H1 (cell line): ENCODE data around the gene CACFD1. TPM values are rescaled to one million over a fixed set of nuclear protein-coding genes. Genes with fewer than 3 reads are reported as not detected.

ENCODE experiments used
- CTCF ChIA-PET: fragments of 300-600 bp; sonication (Branson Sonifier 250); formaldehyde crosslinking; loops from one replicate; lab custom pipeline; 2021; ENCODE audit not compliant: partially characterized antibody; lab: Charles Lee
- POLR2A ChIA-PET: fragments of 300-600 bp; sonication (Branson Sonifier 250); formaldehyde crosslinking; loops from one replicate; lab custom pipeline; 2021; ENCODE audit warnings: inconsistent platforms; ENCODE audit not compliant: partially characterized antibody; lab: Charles Lee
- DNase-seq, 2 experiments: peaks; one replicate each; pipeline versions ENCODE4 v3.0.0 to v3.0.0-alpha.2; 2010 to 2022; ENCODE audit warnings: low spot score in 2 of 2, low read depth in 1 of 2, mixed read lengths in 1 of 2
- FAIRE-seq: peaks from 2 replicates; lab custom pipeline; 2011; peaks lifted over from hg19 to GRCh38; lab: Jason Lieb, UNC
- H2AFZ ChIP-seq: 2 replicates; pipeline ENCODE4 v1.8.1; 2012; ENCODE audit warnings: low read length, inconsistent platforms
- H2AK5ac ChIP-seq: 2 replicates; pipeline ENCODE4 v1.6.1; 2013; ENCODE audit warnings: low read depth, low read length
- H2BK120ac ChIP-seq: replicated peaks from 2 replicates; pipeline ENCODE3; 2013; ENCODE audit warnings: low read depth, low read length, inconsistent platforms
- H2BK12ac ChIP-seq: 2 replicates; pipeline ENCODE4 v1.6.1; 2013; ENCODE audit warnings: low read depth, low read length
- H2BK15ac ChIP-seq: 2 replicates; pipeline ENCODE4 v1.6.1; 2013; ENCODE audit warnings: low read length
- H2BK20ac ChIP-seq: 2 replicates; pipeline ENCODE4 v1.6.1; 2013; ENCODE audit warnings: low read length
- H2BK5ac ChIP-seq: 2 replicates; pipeline ENCODE4 v1.6.1; 2013; ENCODE audit warnings: low read depth, low read length
- H3K14ac ChIP-seq: 2 replicates; pipeline ENCODE4 v1.6.1; 2013; ENCODE audit warnings: inconsistent platforms; ENCODE audit not compliant: insufficient read length
- H3K18ac ChIP-seq: 2 replicates; pipeline ENCODE4 v1.6.1; 2013; ENCODE audit warnings: low read length; ENCODE audit errors: extremely low read depth
- H3K23ac ChIP-seq: 2 replicates; pipeline ENCODE4 v1.6.1; 2013; ENCODE audit warnings: inconsistent platforms; ENCODE audit not compliant: insufficient read length
- H3K23me2 ChIP-seq: 2 replicates; pipeline ENCODE4 v1.6.1; 2013; ENCODE audit warnings: low read depth, low read length
- H3K27ac ChIP-seq: 2 replicates; pipeline ENCODE4 v1.6.1; 2011; ENCODE audit warnings: low read depth, low read length, inconsistent platforms
- H3K27me3 ChIP-seq, 4 experiments: replicated peaks in 1 of 4; 1 replicate in 1 of 4; 2 replicates in 3 of 4; pipeline versions ENCODE4 v1.6.1 to v1.8.1; 2011 to 2013; ENCODE audit warnings: low read length in 3 of 4, mild to moderate bottlenecking in 3 of 4, inconsistent platforms in 2 of 4, mixed read lengths in 2 of 4, moderate library complexity in 1 of 4; ENCODE audit not compliant: control insufficient read depth in 3 of 4, insufficient read depth in 3 of 4; ENCODE audit errors: extremely low read depth in 1 of 4
- H3K36me3 ChIP-seq, 4 experiments: 2 replicates each; pipeline versions ENCODE4 v1.6.1 to v1.8.1; 2011 to 2013; ENCODE audit warnings: mild to moderate bottlenecking in 4 of 4, low read length in 3 of 4, moderate library complexity in 2 of 4, control low read depth in 1 of 4, inconsistent platforms in 1 of 4; ENCODE audit not compliant: insufficient read depth in 4 of 4, control insufficient read depth in 2 of 4
- H3K4ac ChIP-seq: replicated peaks from 2 replicates; pipeline ENCODE3; 2013; ENCODE audit warnings: low read length, low read depth, mixed read lengths, inconsistent platforms; ENCODE audit not compliant: insufficient read length
- H3K4me1 ChIP-seq, 4 experiments: replicated peaks in 1 of 4; 1 replicate in 1 of 4; 2 replicates in 3 of 4; pipeline versions ENCODE4 v1.6.1 to v1.8.1; 2011 to 2013; ENCODE audit warnings: low read length in 3 of 4, inconsistent platforms in 2 of 4, mixed read lengths in 1 of 4; ENCODE audit not compliant: insufficient read depth in 4 of 4, control insufficient read depth in 3 of 4
- H3K4me2 ChIP-seq, 2 experiments: 2 replicates each; pipeline versions ENCODE4 v1.6.1 to v1.8.1; 2011 to 2013; ENCODE audit warnings: low read depth in 2 of 2, low read length in 2 of 2, control low read depth in 1 of 2, inconsistent platforms in 1 of 2, mild to moderate bottlenecking in 1 of 2; ENCODE audit not compliant: insufficient read depth in 1 of 2
- H3K4me3 ChIP-seq, 4 experiments: fragments of 200-600, 300-600 bp in 1 of 4; sonication (generic), shearing (Covaris generic), sonication (Bioruptor Twin) in 1 of 4; 2 replicates each; pipeline versions ENCODE4 v1.5.1 to v1.8.1; 2011 to 2016; ENCODE audit warnings: low read length in 4 of 4, low read depth in 3 of 4, control low read depth in 2 of 4, inconsistent platforms in 2 of 4, mild to moderate bottlenecking in 2 of 4, mixed read lengths in 1 of 4, moderate library complexity in 1 of 4; ENCODE audit not compliant: insufficient read depth in 2 of 4; ENCODE audit errors: extremely low read depth in 1 of 4
- H3K56ac ChIP-seq: replicated peaks from 2 replicates; pipeline ENCODE3; 2013; ENCODE audit warnings: low read depth, mild to moderate bottlenecking, mixed read lengths, low read length, inconsistent platforms; ENCODE audit not compliant: insufficient read length
- H3K79me1 ChIP-seq: 2 replicates; pipeline ENCODE4 v1.6.1; 2013; ENCODE audit warnings: low read depth, low read length, control low read depth
- H3K79me2 ChIP-seq, 2 experiments: 2 replicates each; pipeline versions ENCODE4 v1.6.1 to v1.8.1; 2012 to 2013; ENCODE audit warnings: low read length in 2 of 2, mild to moderate bottlenecking in 2 of 2, inconsistent platforms in 1 of 2; ENCODE audit not compliant: insufficient read depth in 2 of 2, control insufficient read depth in 1 of 2
- H3K9ac ChIP-seq, 4 experiments: replicated peaks in 1 of 4; 1 replicate in 1 of 4; 2 replicates in 3 of 4; pipeline versions ENCODE4 v1.6.1 to v1.8.1; 2011 to 2013; ENCODE audit warnings: low read depth in 3 of 4, low read length in 3 of 4, control low read depth in 2 of 4, mild to moderate bottlenecking in 2 of 4, moderate library complexity in 2 of 4, inconsistent platforms in 1 of 4; ENCODE audit errors: extremely low read depth in 1 of 4
- H3K9me3 ChIP-seq, 2 experiments: 2 replicates each; pipeline versions ENCODE4 v1.6.1 to v1.8.1; 2012 to 2013; ENCODE audit warnings: mild to moderate bottlenecking in 2 of 2, moderate library complexity in 2 of 2, control low read depth in 1 of 2, inconsistent platforms in 1 of 2, low read depth in 1 of 2, low read length in 1 of 2, mixed read lengths in 1 of 2; ENCODE audit not compliant: insufficient read depth in 2 of 2
- H4K20me1 ChIP-seq, 2 experiments: replicated peaks in 1 of 2; 2 replicates each; pipeline versions ENCODE3 to v1.8.1; 2011 to 2013; ENCODE audit warnings: inconsistent platforms in 2 of 2, low read length in 2 of 2, mild to moderate bottlenecking in 1 of 2; ENCODE audit not compliant: insufficient read depth in 2 of 2, control insufficient read depth in 1 of 2
- H4K5ac ChIP-seq: 2 replicates; pipeline ENCODE4 v1.6.1; 2013; ENCODE audit warnings: low read length, low read depth, mixed read lengths, inconsistent platforms; ENCODE audit not compliant: insufficient read length
- H4K8ac ChIP-seq: 2 replicates; pipeline ENCODE4 v1.8.0; 2013; ENCODE audit warnings: mild to moderate bottlenecking, moderate library complexity, low read length, inconsistent platforms; ENCODE audit not compliant: insufficient read depth; ENCODE audit errors: extremely low read depth
- H4K91ac ChIP-seq: replicated peaks from 2 replicates; pipeline ENCODE3; 2013; ENCODE audit warnings: low read length, mixed read lengths, inconsistent platforms; ENCODE audit not compliant: insufficient read length
- ASH2L ChIP-seq: fragments of 200-600, 300-600 bp; sonication (generic); IDR thresholded peaks from one replicate; pipeline ENCODE4 v1.7.1; 2017; ENCODE audit warnings: low read length
- BACH1 ChIP-seq: IDR thresholded peaks from 2 replicates; pipeline ENCODE4 v1.6.1; 2012; ENCODE audit warnings: low read length, improper control_type of control experiment
- CEBPB ChIP-seq: IDR thresholded peaks from 2 replicates; pipeline ENCODE4 v1.6.1; 2012; ENCODE audit warnings: low read depth, low read length
- EZH2 ChIP-seq: fragments of 200-600 bp; sonication (generic); IDR thresholded peaks from 2 replicates; pipeline ENCODE4 v1.7.1; 2012; ENCODE audit warnings: low read depth, mild to moderate bottlenecking, moderate library complexity, low read length, inconsistent platforms; ENCODE audit not compliant: severe bottlenecking
- HDAC2 ChIP-seq, 2 experiments: fragments of 300-600 bp in 1 of 2; sonication (generic) in 1 of 2; IDR thresholded peaks; 2 replicates each; pipeline ENCODE4 v1.6.1; 2011 to 2012; ENCODE audit warnings: low read depth in 2 of 2, low read length in 2 of 2, mild to moderate bottlenecking in 2 of 2, moderate library complexity in 2 of 2, borderline replicate concordance in 1 of 2, inconsistent platforms in 1 of 2
- KDM4A ChIP-seq: IDR thresholded peaks from one replicate; pipeline ENCODE4 v1.7.1; 2012; ENCODE audit warnings: low read depth, mild to moderate bottlenecking, moderate library complexity, low read length, inconsistent platforms; ENCODE audit not compliant: severe bottlenecking
- NRF1 ChIP-seq: IDR thresholded peaks from 2 replicates; pipeline ENCODE4 v1.6.1; 2011; ENCODE audit warnings: mild to moderate bottlenecking, low read depth, low read length, improper control_type of control experiment
- RNF2 ChIP-seq: fragments of 200-900, 300-1000 bp; sonication (generic); IDR thresholded peaks from 2 replicates; pipeline ENCODE4 v1.7.1; 2016; ENCODE audit warnings: borderline replicate concordance, low read depth, mild to moderate bottlenecking, antibody characterized with exemption, low read length; ENCODE audit not compliant: poor library complexity, severe bottlenecking; ENCODE audit errors: missing control alignments
- WGBS, 2 experiments: shearing (Covaris generic) in 1 of 2; methylation state at CpG; one replicate each; pipeline versions ENCODE4 v1.1.6 to v1.1.7; 2013 to 2015; ENCODE audit warnings: low lambda C conversion rate in 2 of 2, mixed read lengths in 2 of 2, inconsistent platforms in 1 of 2, low coverage in 1 of 2, missing lambda C conversion rate in 1 of 2; ENCODE audit not compliant: insufficient replicate concordance in 2 of 2, insufficient coverage in 1 of 2, insufficient read length in 1 of 2; ENCODE audit errors: extremely low coverage in 1 of 2, missing lambda C conversion rate in 1 of 2; 5-methylcytosine and 5-hydroxymethylcytosine counted together
- polyA plus RNA-seq, 7 experiments: library from polyadenylated mRNA; depleted of rRNA in 3 of 7; stranded (reverse) in 5 of 7; unstranded in 2 of 7; fragments of >200 nt in 5 of 7; fragments of 200-250 nt in 2 of 7; gene quantifications; 1 replicate in 5 of 7; 2 replicates in 1 of 7; 4 replicates in 1 of 7; pipeline versions ENCODE4 v1.2.1 to v1.2.3, GENCODE V29; 2011 to 2013; ENCODE audit warnings: missing spikeins in 2 of 7, mixed read lengths in 2 of 7
- total RNA-seq: library from RNA; stranded (reverse); fragmentation: NEBNext Ultra II Directional; extraction: Animal tissue kit (Norgen Biotek cat#: 25700); gene quantifications from 2 replicates; pipeline ENCODE4 v1.2.1, GENCODE V29; 2021

CACFD1 gene
- total and polyA plus RNA-seq, 2 of the 8 experiments (the other 6 are each of a cell fraction or from before 2014, with no cell fraction given), result 13.4 to 15.5 TPM

GRCh38 chr9:133426011-133426410 lies 33.8 kb upstream of the CACFD1 start:
- POLR2A ChIA-PET, result interaction anchor here (1.6 to 1.9 kb wide), 2 partner anchors 15 to 72 kb away, joined by 6 read pairs; no protein-coding TSS in a partner anchor
- no peaks in the 10 kb centered on the region for H3K9me3 ChIP-seq

More at GRCh38 chr9:133426011-133426410, 33.8 kb upstream of the CACFD1 start:
- Histone ChIP-seq H3K27ac (no peak overlapping the region), H2BK20ac (no peak overlapping the region), H3K79me1 (no peaks in the 10 kb centered on the region), H2BK15ac (no peak overlapping the region), H3K4me3 (no peak overlapping the region), H2BK5ac (no peak overlapping the region), H4K8ac (no peak overlapping the region), H3K4ac (no peak overlapping the region), H2AK5ac (no peak overlapping the region)
- DNase-seq, result no peak
- TF ChIP-seq HDAC2 (IDR thresholded peaks at IDR 0.05; ENCODE audit: borderline replicate concordance in 1 of 2, low read depth in 2 of 2, low read length in 2 of 2) (no peak), BACH1 (no peak), KDM4A (no peak), RNF2 (no peak), CEBPB (no peak), NRF1 (no peak), ASH2L (no peak), EZH2 (no peak)
- TF ChIP-seq, all 59 proteins: peak for 0
- H3K4me2 ChIP-seq, result no peak overlapping the region
- H2AFZ ChIP-seq, result no peak overlapping the region
- H3K56ac ChIP-seq, result no peak overlapping the region
- H3K4me1 ChIP-seq, result peaks cover 0 to 8% (median 4%) of the 10 kb centered on the region in 4 experiments; a peak in 4 of 7 replicates
- H4K91ac ChIP-seq, result no peak overlapping the region
- H3K27me3 ChIP-seq, result peaks cover 0 to 11% (median 4%) of the 10 kb centered on the region in 4 experiments; a peak in 5 of 7 replicates
- no peak overlapping the region for H2BK12ac ChIP-seq
- H2BK120ac ChIP-seq, result no peak overlapping the region
- H3K18ac ChIP-seq, result no peak overlapping the region
- H3K23me2 ChIP-seq, result peaks cover 7% of the 10 kb centered on the region; the same call in 1 of the 2 replicates
- H4K20me1 ChIP-seq, result no peaks in the 10 kb centered on the region
- H3K9ac ChIP-seq, result no peak overlapping the region
- CTCF ChIA-PET, result interaction anchor here (0.6 to 1.9 kb wide), 10 partner anchors 10 to 312 kb away, joined by 3 to 8 read pairs (median 4); partner anchors contain the start of genes CACFD1 and SARDH
- no peak overlapping the region for H3K23ac ChIP-seq
- no peak overlapping the region for H4K5ac ChIP-seq
- 93% methylated on average over 10 of the region's 11 CpGs; no CpG with 5 or more reads in 1 of the 2 experiments for WGBS, 2 experiments
- H3K36me3 ChIP-seq, result no peaks in the 10 kb centered on the region
- H3K14ac ChIP-seq, result no peak overlapping the region
- no peak for FAIRE-seq
- no peaks in the 10 kb centered on the region for H3K79me2 ChIP-seq
